GM19463 (cell line): ENCODE measurements around the gene CCDC169.

Experiments
- ATAC-seq: cut with Tn5 transposase; IDR thresholded peaks from one replicate; pipeline ENCODE4 v1.9.1; 2021; ENCODE audit warnings: mild to moderate bottlenecking, moderate library complexity; ENCODE audit not compliant: unreplicated experiment

CCDC169 gene

GRCh38 chr13:36244990-36245389 is 52.6 kb downstream of the CCDC169 start:
- no peak for ATAC-seq

DNA sequence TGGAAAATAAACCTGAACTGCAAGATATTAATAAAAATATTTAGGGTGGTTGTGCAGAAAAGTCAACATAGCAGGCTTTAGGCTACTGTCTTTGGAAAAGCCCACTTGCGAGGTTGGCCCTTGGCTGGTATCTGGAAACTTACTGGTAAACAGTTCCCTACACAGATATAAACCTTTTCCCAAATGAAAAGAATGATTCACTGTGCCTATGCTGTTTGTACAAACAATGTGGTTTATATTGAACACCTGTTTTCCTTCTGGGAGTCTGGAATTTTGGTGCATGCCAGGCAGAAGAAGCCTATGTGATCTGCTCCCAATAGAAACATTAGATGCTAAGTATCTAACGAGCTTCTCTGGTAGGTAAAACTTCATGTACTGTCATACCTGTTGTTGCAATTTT is 53.5 kb downstream of the CCDC169 start:
- no peak for ATAC-seq

GRCh38 chr13:36242761-36243160 is 54.9 kb downstream of the CCDC169 start:
- ATAC-seq = no peak

GRCh38 chr13:36231236-36231635 is 66.4 kb downstream of the CCDC169 start:
- ATAC-seq = no peak

GRCh38 chr13:36224730-36225129 is 72.9 kb downstream of the CCDC169 start:
- no peak for ATAC-seq

DNA sequence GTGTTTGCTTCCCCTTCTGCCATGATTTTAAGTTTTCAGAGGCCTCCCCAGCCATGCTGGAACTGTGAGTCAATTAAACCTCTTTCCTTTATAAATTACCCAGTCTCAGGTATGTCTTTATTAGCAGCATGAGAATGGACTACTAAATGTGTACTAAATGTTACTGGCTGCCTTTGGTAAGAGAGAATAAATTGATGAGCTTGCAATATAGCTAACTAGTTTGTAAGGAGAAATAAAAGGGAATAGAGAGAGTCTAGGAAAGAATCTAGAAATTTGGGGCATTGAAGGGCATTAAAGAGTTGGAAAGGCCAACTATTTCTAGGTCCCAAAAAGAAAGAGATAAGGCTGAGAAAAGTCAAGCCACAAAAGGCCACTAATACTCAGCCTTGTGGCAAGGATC is 77.7 kb downstream of the CCDC169 start:
- no peak for ATAC-seq

- no peak for ATAC-seq
Observed at GRCh38 chr13:36217456-36217855, 80.2 kb downstream of the CCDC169 start.

DNA sequence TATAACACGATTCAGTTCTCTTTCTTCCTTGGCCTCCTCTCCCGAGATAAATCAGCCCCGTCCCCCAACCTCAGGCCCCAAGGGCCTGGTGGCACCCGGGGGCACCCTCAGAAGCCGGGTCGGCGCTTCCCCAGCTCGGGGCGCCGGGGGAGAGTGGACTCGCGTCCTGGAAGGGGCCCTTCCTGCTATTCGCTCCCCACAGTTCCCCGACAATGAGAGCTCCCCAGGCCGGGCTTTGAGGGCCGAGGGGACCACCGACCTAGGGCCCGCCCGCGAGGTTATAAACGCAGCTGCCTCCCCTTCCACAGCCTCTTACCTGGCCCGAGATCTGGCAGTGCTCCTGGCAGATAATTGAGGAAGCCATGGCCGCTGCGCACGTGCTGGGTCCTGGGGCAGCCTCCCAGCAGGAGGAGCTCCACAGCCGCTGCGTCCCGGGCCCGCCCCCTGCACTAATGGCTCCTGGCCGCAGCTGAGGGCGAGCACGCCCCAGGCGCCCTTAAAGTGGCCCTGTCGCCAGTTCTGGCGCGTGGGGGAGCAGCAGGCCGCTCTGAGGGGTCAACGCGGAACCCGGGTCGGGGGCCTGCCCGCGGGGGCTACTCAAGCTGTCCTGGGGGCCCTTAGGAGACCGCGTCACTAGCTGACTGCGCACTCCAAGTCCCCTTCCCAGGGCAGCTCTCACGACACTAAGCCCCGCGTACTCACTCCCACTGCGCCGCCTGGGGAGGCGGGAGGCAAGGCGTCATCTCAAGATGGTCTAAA is 83.3 kb downstream of the CCDC169 start, which contains the start of gene SOHLH2:
SOHLH2 (minus strand) TSS at position 394 of the 759 bp plus-strand sequence; CDS start at position 364, 30 bp downstream.
- no peak for ATAC-seq

GRCh38 chr13:36212789-36213188 is 84.8 kb downstream of the CCDC169 start:
- no peak for ATAC-seq

DNA sequence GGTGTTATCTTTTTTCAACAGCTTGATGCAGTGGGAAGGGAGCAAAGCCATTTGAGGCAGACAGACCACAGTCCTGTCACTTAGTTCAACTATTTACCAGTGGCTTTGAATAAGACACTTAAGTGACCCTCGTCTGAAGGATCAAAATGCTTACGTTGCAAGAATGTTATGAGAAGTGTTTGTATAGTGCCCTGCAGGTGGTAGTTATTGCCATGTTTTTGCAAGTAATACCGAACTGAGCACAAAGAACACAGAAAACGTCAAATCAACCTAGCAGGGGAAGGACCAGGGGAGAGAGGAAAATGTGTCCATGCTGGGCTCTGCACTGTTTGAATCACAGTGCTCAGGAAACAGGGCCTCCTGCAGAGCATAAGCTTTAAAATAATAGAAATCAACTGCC is 86.0 kb downstream of the CCDC169 start:
- no peak for ATAC-seq

- ATAC-seq = no peak
Observed at GRCh38 chr13:36210738-36211137, 86.9 kb downstream of the CCDC169 start.

GRCh38 chr13:36207672-36208071 is 89.9 kb downstream of the CCDC169 start:
- no peak for ATAC-seq

DNA sequence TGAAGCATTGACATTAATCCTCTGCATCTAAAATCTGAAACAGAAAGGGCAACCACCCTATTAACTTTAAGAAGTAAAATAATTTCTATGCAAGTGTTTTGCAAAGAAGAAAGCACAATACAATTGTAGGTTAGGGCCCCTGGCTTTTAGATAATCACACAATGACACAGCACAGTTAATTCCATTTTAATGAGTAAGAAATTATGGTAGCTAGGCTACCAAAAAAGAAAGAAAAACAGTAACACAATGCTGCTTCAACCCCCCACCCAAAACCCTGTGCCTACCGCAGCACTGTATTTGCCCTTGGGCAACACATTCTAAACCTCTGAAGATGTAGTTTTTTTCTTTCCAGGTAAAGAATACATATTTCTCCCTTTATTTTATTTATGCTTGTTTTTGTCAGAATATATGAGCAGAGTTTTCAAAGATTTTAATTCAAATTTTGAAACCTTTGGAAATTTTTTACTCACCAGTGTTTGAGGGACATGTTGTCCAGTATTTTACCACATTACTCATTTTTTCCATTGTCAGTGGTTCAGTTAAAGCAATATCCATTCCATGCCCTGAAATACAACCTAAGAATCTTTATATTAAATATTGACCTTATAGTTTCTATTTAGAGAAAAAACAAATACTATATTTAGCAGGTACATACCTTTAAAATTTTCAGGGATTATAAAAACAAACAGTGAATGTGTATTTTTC is 104.3 kb downstream of the CCDC169 start:
- ATAC-seq = no peak

DNA sequence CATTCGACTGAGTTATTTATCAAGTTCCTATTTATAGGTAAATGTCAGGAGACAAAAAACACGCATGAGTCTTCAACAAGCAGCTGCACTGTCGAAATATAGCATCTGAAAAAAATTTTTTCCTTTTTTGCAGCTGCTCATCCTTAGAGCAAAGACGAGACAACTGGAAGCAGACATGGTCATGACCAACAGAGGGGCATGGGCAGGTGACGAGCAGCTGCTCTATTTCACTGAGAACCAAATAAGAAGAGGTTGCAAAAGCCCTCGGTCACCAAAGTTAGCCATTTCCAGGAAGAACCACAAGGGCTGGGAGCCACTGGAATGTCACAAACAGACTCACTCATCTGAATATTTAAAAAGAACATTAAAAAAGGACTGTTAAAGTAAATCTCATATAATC is 105.4 kb downstream of the CCDC169 start:
- ATAC-seq = no peak

DNA sequence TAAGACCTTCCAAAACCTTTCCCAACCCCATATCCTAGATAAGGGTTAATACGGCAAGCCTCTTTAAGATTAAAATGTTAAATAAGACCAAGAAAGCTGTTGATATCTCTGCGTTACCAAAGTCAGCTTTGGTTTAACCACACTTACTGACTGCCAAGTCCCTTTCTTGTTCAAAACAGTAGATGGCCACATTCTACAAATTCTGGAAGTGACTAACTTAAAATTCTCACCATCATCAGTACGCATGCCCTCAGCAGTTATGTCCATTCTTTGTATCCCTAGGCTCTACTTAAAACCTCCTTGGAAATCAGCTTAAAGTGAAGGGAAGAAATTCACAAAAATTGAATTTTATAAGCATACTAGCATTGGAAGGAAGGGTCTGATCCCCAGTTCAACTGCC is 106.8 kb downstream of the CCDC169 start:
- ATAC-seq = no peak

DNA sequence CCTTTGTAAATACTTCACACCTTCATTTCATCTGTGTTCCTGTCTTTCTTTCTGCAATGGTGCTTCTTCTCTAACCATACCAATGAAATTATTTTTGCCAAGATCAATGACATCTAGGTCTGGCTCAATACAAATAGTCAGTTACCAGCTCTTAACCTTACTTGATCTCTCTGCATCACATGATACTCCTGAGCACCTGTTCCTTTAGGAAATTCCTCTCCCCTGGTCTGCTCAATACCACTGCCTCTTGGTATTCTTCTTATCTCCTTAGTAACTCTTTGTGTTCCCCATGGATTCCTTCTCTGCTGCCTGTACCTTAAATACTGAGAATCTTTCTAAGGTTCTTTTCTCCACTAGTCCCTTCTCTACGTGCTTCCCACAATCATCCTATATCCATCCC is 109.2 kb downstream of the CCDC169 start:
- ATAC-seq = no peak

DNA sequence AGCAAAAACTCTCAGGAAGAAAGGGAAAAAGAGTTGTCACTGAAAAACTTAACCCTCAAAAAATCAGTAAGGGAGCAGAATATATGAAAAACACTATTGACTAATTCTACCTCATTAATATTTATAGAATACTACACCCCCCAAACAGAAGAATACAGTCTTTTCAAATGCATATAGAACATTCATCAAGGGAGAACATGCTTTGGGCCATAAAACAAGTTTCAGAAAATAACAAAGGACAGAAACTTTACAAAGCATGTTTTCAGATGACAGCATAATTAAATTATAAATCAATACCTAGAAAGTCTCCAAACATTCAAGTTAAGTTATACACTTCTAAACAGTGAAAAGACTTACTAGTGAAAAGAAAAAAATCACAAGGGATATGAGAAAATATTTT is 113.7 kb downstream of the CCDC169 start:
- ATAC-seq = no peak
